ENCODE measurements around the gene GRAPL. TPM values are rescaled to one million over a fixed set of nuclear protein-coding genes. Genes with fewer than 3 reads are reported as not detected.
"Not testable (repeated sequence)": the region's sequence is repeated elsewhere in the genome, so short reads cannot be mapped to it uniquely, and the experiment has no call there.

The GRAPL gene
- total RNA-seq (2021; fragmentation: NEBNext Ultra II Directional; extraction: Animal tissue kit (Norgen Biotek cat#: 25700)) = not detected
- long read RNA-seq = 0 reads

GRCh38 chr17:19127148-19127980, at the start of gene GRAPL:
Gene GRAPL, plus strand, starts transcription at chr17:19127589. Its CDS starts 31 bp downstream, at chr17:19127620.
- not testable (repeated sequence) for H3K36me3 Mint-ChIP-seq (ENCODE audit: low read depth); H3K4me1 Mint-ChIP-seq (ENCODE audit: low read depth); H3K27me3 Mint-ChIP-seq (ENCODE audit: insufficient read depth); H3K4me3 Mint-ChIP-seq; DNase-seq; H3K9me3 Mint-ChIP-seq; H3K27ac Mint-ChIP-seq

- DNase-seq; H3K9me3 Mint-ChIP-seq; H3K4me3 Mint-ChIP-seq; H3K27me3 Mint-ChIP-seq (ENCODE audit: insufficient read depth); H3K36me3 Mint-ChIP-seq (ENCODE audit: low read depth); H3K27ac Mint-ChIP-seq; H3K4me1 Mint-ChIP-seq (ENCODE audit: low read depth): not testable (repeated sequence)
Measured at GRCh38 chr17:19088804-19089685, 38.3 kb upstream of the GRAPL start.

- H3K27me3 Mint-ChIP-seq (ENCODE audit: insufficient read depth); H3K9me3 Mint-ChIP-seq; H3K4me3 Mint-ChIP-seq; DNase-seq; H3K36me3 Mint-ChIP-seq (ENCODE audit: low read depth); H3K4me1 Mint-ChIP-seq (ENCODE audit: low read depth); H3K27ac Mint-ChIP-seq: not testable (repeated sequence)
Measured at GRCh38 chr17:19090058-19090772, 37.2 kb upstream of the GRAPL start.

GRCh38 chr17:19092737-19093683, 34.4 kb upstream of the GRAPL start:
- H3K4me1 Mint-ChIP-seq (ENCODE audit: low read depth); H3K9me3 Mint-ChIP-seq; H3K27me3 Mint-ChIP-seq (ENCODE audit: insufficient read depth); H3K36me3 Mint-ChIP-seq (ENCODE audit: low read depth): not testable (repeated sequence)
- Mint-ChIP-seq H3K27ac (peak overlapping the region; percentile 77), H3K4me3 (peak overlapping the region; percentile 41; the same call in 1 of the 2 replicates)
- DNase-seq = peak; percentile 84

- H3K27me3 Mint-ChIP-seq (ENCODE audit: insufficient read depth); DNase-seq; H3K4me1 Mint-ChIP-seq (ENCODE audit: low read depth); H3K36me3 Mint-ChIP-seq (ENCODE audit: low read depth); H3K9me3 Mint-ChIP-seq; H3K4me3 Mint-ChIP-seq: not testable (repeated sequence)
- H3K27ac Mint-ChIP-seq = peak overlapping the region; percentile 77; the same call in 1 of the 2 replicates
Measured at GRCh38 chr17:19093684-19094438, 33.5 kb upstream of the GRAPL start.

- not testable (repeated sequence) for DNase-seq; H3K4me1 Mint-ChIP-seq (ENCODE audit: low read depth); H3K4me3 Mint-ChIP-seq; H3K27me3 Mint-ChIP-seq (ENCODE audit: insufficient read depth); H3K9me3 Mint-ChIP-seq; H3K27ac Mint-ChIP-seq; H3K36me3 Mint-ChIP-seq (ENCODE audit: low read depth)
Measured at GRCh38 chr17:19108517-19108916, 18.9 kb upstream of the GRAPL start.

GRCh38 chr17:19110189-19111097, 16.9 kb upstream of the GRAPL start:
- H3K36me3 Mint-ChIP-seq (ENCODE audit: low read depth); H3K27me3 Mint-ChIP-seq (ENCODE audit: insufficient read depth); H3K4me3 Mint-ChIP-seq; DNase-seq; H3K27ac Mint-ChIP-seq; H3K4me1 Mint-ChIP-seq (ENCODE audit: low read depth); H3K9me3 Mint-ChIP-seq: not testable (repeated sequence)
